Measurements from ENCODE around the gene IFNG-AS1. TPM values are rescaled to one million over a fixed set of nuclear protein-coding genes. Genes with fewer than 3 reads are reported as not detected.
A peak's percentile ranks its signal among the peaks of the same experiment; 100 is the strongest.

The IFNG-AS1 gene
- polyA plus RNA-seq, 2 of the 4 experiments (the other 2 are of a cell fraction), result not detected

DNA sequence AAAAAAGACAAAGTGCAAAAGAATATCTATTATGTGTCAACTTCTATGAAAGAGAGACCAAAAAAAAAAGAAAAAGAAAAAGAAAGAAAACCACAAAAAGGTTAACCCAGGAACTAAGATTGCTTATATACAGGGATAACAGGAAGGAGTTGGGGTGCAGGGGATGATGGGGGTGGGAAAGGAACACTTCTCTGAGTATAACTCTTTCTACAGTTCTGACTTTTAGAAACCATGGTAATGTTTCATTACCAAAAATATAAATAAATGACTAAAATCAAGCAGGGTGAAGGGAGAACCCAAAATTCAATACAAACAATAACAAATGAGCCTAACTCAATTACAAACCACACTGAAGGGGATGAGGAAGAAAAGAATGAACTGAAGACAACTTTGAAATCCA, 9.1 kb downstream of the IFNG-AS1 start:
- Histone ChIP-seq H3K4me3 (no peak overlapping the region), H3K27ac (no peak overlapping the region), H3K9me3 (no peaks in the 10 kb centered on the region), H3K4me1 (no peaks in the 10 kb centered on the region), H3K4me2 (no peak overlapping the region)
- DNase-seq (ENCODE audit: low read depth in 1 of 2, low spot score in 1 of 2), result no peak
- FAIRE-seq, result no peak
- CTCF ChIA-PET, result no interaction called here
- POLR2A ChIA-PET, result no interaction called here
- no peak for ATAC-seq
- TF ChIP-seq JUN (IDR thresholded peaks at IDR 0.05), result no peak
- no peak for TF ChIP-seq HOXB13 (CRISPR knock-in tag; IDR thresholded peaks at IDR 0.05; ENCODE audit: low read depth)
- no peak for TF ChIP-seq HOXB5 (CRISPR knock-in tag; IDR thresholded peaks at IDR 0.05)

DNA sequence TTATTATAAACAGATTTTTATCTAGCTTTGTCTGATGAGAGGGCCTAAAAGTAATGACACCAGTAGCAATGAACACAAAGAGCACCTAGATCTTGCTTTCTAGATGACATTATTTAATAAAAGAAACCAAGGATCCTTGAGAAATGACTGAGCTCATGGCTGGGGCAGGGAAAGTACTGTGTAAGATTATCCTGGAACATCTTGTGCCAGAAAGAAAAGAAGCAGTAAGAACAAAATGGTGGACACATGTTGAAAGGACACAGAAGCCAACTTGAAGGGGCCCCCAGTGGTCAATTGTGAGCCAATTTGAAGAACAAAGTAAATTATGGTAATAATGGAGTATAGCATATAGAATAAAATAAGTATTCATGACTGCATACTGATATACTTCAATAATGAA, 10.0 kb downstream of the IFNG-AS1 start:
- no peak for ATAC-seq
- POLR2A ChIA-PET, result no interaction called here

DNA sequence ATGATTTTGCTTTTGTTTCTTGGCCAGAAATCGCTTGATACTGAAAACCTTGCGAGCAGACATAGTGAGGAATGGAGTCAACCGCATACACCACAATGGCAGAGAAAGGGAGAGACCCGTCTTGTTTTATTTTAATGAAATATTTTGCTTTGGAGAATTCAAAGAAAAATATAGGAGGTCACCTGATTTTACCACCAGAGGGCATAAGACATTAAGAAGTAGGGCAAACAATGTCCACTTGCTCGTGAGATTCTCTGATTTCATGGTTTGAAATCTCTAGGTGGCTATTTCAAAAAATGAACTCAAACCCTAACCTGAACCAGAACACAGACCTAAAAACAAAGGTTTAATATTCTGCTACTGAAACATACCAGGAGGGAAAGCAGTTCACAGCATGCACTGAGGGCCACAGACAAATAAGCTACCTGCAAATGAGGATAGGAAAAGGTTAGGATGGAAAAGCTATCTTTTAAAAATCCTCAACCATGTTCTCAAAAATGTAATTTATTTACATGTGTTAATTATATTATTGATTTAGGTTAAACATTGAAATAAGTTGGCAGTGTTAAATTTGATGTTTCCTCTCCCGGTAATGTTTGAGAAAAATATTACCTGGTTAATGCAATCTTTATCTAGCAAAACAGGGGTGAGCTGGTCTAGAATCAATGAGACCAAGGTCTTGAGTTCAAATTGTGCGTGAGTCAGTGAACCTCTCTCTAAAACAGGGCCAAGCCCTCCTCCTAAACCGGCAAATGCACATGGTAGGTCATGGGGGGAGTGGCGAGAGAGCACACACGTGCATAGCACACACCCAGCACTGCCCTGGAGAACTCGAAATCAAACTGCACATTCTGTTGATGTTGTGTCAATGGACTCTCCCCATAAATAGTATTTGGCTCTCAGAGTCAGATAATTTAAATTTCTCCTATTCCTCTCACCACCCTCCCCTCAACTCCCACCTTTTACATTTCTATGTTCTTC, 12.5 kb downstream of the IFNG-AS1 start:
- Histone ChIP-seq H3K27ac (no peak overlapping the region), H3K9me3 (no peaks in the 10 kb centered on the region), H3K4me3 (no peak overlapping the region), H3K4me2 (no peak overlapping the region), H3K4me1 (no peaks in the 10 kb centered on the region)
- ChIA-PET CTCF (interaction anchor here (0.7 to 2.1 kb wide), 5 partner anchors 10 to 190 kb away, joined by 3 to 4 read pairs (median 3); no protein-coding TSS in a partner anchor), POLR2A (no interaction called here)
- ATAC-seq, result peak; percentile 51 to 56; a peak in 3 of 6 replicates
- 40% methylated on average over 11 of the region's 11 CpGs for WGBS (ENCODE audit: missing lambda C conversion rate)
- peak in 1 of 2 experiments; percentile 33 for DNase-seq (ENCODE audit: low read depth in 1 of 2, low spot score in 1 of 2)
- FAIRE-seq, result no peak
- no peak for TF ChIP-seq FOSB (CRISPR knock-in tag; IDR thresholded peaks at IDR 0.05)
- no peak for TF ChIP-seq ZNF302 (CRISPR knock-in tag; IDR thresholded peaks at IDR 0.05)
- no peak for TF ChIP-seq GATA3 (IDR thresholded peaks at IDR 0.05; ENCODE audit: borderline replicate concordance)
- peak; percentile 29 to 37; a peak in 4 of 5 replicates for TF ChIP-seq RAD21 (conservative IDR thresholded peaks at IDR 0.05 in 1 of 2, IDR thresholded peaks at IDR 0.05 in 1 of 2)
- TF ChIP-seq FOXS1 (CRISPR knock-in tag; IDR thresholded peaks at IDR 0.05), result no peak
- TF ChIP-seq, protein P1, sequence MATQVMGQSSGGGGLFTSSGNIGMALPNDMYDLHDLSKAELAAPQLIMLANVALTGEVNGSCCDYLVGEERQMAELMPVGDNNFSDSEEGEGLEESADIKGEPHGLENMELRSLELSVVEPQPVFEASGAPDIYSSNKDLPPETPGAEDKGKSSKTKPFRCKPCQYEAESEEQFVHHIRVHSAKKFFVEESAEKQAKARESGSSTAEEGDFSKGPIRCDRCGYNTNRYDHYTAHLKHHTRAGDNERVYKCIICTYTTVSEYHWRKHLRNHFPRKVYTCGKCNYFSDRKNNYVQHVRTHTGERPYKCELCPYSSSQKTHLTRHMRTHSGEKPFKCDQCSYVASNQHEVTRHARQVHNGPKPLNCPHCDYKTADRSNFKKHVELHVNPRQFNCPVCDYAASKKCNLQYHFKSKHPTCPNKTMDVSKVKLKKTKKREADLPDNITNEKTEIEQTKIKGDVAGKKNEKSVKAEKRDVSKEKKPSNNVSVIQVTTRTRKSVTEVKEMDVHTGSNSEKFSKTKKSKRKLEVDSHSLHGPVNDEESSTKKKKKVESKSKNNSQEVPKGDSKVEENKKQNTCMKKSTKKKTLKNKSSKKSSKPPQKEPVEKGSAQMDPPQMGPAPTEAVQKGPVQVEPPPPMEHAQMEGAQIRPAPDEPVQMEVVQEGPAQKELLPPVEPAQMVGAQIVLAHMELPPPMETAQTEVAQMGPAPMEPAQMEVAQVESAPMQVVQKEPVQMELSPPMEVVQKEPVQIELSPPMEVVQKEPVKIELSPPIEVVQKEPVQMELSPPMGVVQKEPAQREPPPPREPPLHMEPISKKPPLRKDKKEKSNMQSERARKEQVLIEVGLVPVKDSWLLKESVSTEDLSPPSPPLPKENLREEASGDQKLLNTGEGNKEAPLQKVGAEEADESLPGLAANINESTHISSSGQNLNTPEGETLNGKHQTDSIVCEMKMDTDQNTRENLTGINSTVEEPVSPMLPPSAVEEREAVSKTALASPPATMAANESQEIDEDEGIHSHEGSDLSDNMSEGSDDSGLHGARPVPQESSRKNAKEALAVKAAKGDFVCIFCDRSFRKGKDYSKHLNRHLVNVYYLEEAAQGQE (IDR thresholded peaks at IDR 0.05), result no peak
- no peak for TF ChIP-seq MYC (IDR thresholded peaks at IDR 0.05; ENCODE audit: borderline replicate concordance, low read length)
- TF ChIP-seq EP300 (IDR thresholded peaks at IDR 0.05), result no peak
- no peak for TF ChIP-seq FOSL2 (IDR thresholded peaks at IDR 0.05)
- TF ChIP-seq FOSL2 (CRISPR knock-in tag; IDR thresholded peaks at IDR 0.05), result no peak
- no peak for TF ChIP-seq CHD4 (IDR thresholded peaks at IDR 0.05; ENCODE audit: borderline replicate concordance)
- TF ChIP-seq RCOR1 (IDR thresholded peaks at IDR 0.05; ENCODE audit: low read depth, low read length), result no peak
- TF ChIP-seq, protein P2, sequence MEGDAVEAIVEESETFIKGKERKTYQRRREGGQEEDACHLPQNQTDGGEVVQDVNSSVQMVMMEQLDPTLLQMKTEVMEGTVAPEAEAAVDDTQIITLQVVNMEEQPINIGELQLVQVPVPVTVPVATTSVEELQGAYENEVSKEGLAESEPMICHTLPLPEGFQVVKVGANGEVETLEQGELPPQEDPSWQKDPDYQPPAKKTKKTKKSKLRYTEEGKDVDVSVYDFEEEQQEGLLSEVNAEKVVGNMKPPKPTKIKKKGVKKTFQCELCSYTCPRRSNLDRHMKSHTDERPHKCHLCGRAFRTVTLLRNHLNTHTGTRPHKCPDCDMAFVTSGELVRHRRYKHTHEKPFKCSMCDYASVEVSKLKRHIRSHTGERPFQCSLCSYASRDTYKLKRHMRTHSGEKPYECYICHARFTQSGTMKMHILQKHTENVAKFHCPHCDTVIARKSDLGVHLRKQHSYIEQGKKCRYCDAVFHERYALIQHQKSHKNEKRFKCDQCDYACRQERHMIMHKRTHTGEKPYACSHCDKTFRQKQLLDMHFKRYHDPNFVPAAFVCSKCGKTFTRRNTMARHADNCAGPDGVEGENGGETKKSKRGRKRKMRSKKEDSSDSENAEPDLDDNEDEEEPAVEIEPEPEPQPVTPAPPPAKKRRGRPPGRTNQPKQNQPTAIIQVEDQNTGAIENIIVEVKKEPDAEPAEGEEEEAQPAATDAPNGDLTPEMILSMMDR (IDR thresholded peaks at IDR 0.05), result peak; percentile 45
- TF ChIP-seq ZC3H11A (IDR thresholded peaks at IDR 0.05), result no peak
- TF ChIP-seq ZSCAN20 (CRISPR knock-in tag; IDR thresholded peaks at IDR 0.05), result no peak
- TF ChIP-seq NPAS2 (CRISPR knock-in tag; IDR thresholded peaks at IDR 0.05; ENCODE audit: borderline replicate concordance), result no peak
- TF ChIP-seq, protein P3, sequence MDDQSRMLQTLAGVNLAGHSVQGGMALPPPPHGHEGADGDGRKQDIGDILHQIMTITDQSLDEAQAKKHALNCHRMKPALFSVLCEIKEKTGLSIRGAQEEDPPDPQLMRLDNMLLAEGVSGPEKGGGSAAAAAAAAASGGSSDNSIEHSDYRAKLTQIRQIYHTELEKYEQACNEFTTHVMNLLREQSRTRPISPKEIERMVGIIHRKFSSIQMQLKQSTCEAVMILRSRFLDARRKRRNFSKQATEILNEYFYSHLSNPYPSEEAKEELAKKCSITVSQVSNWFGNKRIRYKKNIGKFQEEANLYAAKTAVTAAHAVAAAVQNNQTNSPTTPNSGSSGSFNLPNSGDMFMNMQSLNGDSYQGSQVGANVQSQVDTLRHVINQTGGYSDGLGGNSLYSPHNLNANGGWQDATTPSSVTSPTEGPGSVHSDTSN (IDR thresholded peaks at IDR 0.05), result no peak
- TF ChIP-seq, protein P4, sequence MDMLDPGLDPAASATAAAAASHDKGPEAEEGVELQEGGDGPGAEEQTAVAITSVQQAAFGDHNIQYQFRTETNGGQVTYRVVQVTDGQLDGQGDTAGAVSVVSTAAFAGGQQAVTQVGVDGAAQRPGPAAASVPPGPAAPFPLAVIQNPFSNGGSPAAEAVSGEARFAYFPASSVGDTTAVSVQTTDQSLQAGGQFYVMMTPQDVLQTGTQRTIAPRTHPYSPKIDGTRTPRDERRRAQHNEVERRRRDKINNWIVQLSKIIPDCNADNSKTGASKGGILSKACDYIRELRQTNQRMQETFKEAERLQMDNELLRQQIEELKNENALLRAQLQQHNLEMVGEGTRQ (IDR thresholded peaks at IDR 0.05), result no peak
- no peak for TF ChIP-seq ZFP36 (IDR thresholded peaks at IDR 0.05; ENCODE audit: borderline replicate concordance, partially characterized antibody)
- TF ChIP-seq SMC3 (IDR thresholded peaks at IDR 0.05), result peak; percentile 30; the same call in 1 of the 3 replicates
- TF ChIP-seq NR3C1 (IDR thresholded peaks at IDR 0.05), result no peak
- TF ChIP-seq EHMT2 (IDR thresholded peaks at IDR 0.05; ENCODE audit: low read depth), result no peak
- no peak for TF ChIP-seq KDM5A (IDR thresholded peaks at IDR 0.05)

More for the DNA sequence above, 10.0 kb downstream of the IFNG-AS1 start:
- TF ChIP-seq SREBF2 (IDR thresholded peaks at IDR 0.05) (no peak), TP53 (CRISPR knock-in tag; IDR thresholded peaks at IDR 0.05) (no peak)
- H3K4me3 ChIP-seq, result no peak overlapping the region
- no peaks in the 10 kb centered on the region for H3K4me1 ChIP-seq
- H3K27ac ChIP-seq, result no peak overlapping the region
- CTCF ChIA-PET, result interaction anchor here (0.6 kb wide), 1 partner anchor 9 kb away, joined by 3 read pairs; no protein-coding TSS in a partner anchor
- DNase-seq (ENCODE audit: low read depth in 1 of 2, low spot score in 1 of 2) (no peak), FAIRE-seq (no peak)
- H3K4me2 ChIP-seq, result no peak overlapping the region
- no peaks in the 10 kb centered on the region for H3K9me3 ChIP-seq
